ENCODE data around the gene MT1X.
A peak's percentile ranks its signal among the peaks of the same experiment; 100 is the strongest.
"Not testable (repeated sequence)": the region's sequence is repeated elsewhere in the genome, so short reads cannot be mapped to it uniquely, and the experiment has no call there.

Gene MT1X

GRCh38 chr16:56652600-56652999, 29.7 kb upstream of the MT1X start:
- TF ChIP-seq, protein P1, sequence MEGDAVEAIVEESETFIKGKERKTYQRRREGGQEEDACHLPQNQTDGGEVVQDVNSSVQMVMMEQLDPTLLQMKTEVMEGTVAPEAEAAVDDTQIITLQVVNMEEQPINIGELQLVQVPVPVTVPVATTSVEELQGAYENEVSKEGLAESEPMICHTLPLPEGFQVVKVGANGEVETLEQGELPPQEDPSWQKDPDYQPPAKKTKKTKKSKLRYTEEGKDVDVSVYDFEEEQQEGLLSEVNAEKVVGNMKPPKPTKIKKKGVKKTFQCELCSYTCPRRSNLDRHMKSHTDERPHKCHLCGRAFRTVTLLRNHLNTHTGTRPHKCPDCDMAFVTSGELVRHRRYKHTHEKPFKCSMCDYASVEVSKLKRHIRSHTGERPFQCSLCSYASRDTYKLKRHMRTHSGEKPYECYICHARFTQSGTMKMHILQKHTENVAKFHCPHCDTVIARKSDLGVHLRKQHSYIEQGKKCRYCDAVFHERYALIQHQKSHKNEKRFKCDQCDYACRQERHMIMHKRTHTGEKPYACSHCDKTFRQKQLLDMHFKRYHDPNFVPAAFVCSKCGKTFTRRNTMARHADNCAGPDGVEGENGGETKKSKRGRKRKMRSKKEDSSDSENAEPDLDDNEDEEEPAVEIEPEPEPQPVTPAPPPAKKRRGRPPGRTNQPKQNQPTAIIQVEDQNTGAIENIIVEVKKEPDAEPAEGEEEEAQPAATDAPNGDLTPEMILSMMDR (conservative IDR thresholded peaks at IDR 0.05; ENCODE audit: control insufficient read depth, insufficient read depth, low read depth, low read length) = no peak
- H3K4me3 ChIP-seq (ENCODE audit: control insufficient read depth, low read depth, low read length) = no peak overlapping the region
- DNase-seq (ENCODE audit: low read depth) = no peak

DNA sequence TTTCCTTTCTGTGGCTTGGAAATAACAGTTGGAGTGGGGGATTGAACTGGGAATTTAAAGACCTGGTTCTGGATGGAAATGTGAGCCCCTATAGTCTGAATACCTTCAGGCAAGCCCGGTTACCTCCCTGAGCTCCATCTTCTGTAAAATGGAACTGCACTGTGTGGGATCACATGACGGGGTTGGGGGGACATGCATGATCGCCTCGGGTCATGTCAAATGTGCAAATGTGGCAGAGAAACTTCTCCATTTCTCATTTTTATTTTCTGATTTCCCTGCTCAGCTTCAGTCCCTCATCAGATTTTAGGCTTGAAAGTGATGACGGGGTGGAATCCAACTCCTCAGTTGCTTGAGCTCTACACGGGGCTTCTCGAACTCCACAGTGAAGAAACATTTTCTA, 29.1 kb upstream of the MT1X start:
- TF ChIP-seq, protein P1 (conservative IDR thresholded peaks at IDR 0.05; ENCODE audit: control insufficient read depth, insufficient read depth, low read depth, low read length) = no peak
- no peak overlapping the region for H3K4me3 ChIP-seq (ENCODE audit: control insufficient read depth, low read depth, low read length)
- no peak for DNase-seq (ENCODE audit: low read depth)

- TF ChIP-seq, protein P1 (conservative IDR thresholded peaks at IDR 0.05; ENCODE audit: control insufficient read depth, insufficient read depth, low read depth, low read length) = no peak
- peak; percentile 45 for DNase-seq (ENCODE audit: low read depth)
Measured at GRCh38 chr16:56657555-56658326, 24.5 kb upstream of the MT1X start, which contains the start of gene MT1F. Gene MT1F, plus strand, starts transcription at chr16:56657959. Its CDS starts 100 bp downstream, at chr16:56658059.

DNA sequence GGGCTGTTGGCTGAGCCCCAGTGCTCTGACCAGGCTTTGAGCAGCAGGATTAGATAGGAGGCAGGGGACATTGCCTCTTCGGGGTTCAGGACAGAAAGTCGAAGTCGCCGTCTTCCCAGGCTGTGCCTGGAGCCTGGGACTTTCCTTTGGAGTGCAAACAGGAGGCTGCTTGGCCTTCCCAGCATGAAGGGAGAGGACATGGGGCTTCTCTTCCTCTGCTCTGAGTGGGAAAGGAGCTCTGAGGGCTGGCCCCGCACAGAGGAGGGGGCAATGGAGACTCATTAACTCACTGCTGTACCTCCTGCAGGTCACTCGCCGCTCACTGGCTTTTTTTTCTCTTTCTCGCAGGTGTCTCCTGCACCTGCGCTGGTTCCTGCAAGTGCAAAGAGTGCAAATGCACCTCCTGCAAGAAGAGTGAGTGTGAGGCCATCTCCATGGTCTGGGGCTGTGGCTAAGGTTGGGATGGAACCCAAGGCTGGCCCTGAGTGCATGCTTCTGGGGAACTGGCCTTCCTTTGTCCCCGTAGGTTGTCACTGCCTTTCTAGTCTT, 23.9 kb upstream of the MT1X start:
- no peak for DNase-seq (ENCODE audit: low read depth)
- TF ChIP-seq, protein P1 (conservative IDR thresholded peaks at IDR 0.05; ENCODE audit: control insufficient read depth, insufficient read depth, low read depth, low read length) = no peak
- H3K4me3 ChIP-seq (ENCODE audit: control insufficient read depth, low read depth, low read length) = no peak overlapping the region

More at GRCh38 chr16:56657555-56658326, 24.5 kb upstream of the MT1X start, which contains the start of gene MT1F:
- peak within 1 kb of the TSS; percentile 30 for H3K4me3 ChIP-seq (ENCODE audit: control insufficient read depth, low read depth, low read length)

DNA sequence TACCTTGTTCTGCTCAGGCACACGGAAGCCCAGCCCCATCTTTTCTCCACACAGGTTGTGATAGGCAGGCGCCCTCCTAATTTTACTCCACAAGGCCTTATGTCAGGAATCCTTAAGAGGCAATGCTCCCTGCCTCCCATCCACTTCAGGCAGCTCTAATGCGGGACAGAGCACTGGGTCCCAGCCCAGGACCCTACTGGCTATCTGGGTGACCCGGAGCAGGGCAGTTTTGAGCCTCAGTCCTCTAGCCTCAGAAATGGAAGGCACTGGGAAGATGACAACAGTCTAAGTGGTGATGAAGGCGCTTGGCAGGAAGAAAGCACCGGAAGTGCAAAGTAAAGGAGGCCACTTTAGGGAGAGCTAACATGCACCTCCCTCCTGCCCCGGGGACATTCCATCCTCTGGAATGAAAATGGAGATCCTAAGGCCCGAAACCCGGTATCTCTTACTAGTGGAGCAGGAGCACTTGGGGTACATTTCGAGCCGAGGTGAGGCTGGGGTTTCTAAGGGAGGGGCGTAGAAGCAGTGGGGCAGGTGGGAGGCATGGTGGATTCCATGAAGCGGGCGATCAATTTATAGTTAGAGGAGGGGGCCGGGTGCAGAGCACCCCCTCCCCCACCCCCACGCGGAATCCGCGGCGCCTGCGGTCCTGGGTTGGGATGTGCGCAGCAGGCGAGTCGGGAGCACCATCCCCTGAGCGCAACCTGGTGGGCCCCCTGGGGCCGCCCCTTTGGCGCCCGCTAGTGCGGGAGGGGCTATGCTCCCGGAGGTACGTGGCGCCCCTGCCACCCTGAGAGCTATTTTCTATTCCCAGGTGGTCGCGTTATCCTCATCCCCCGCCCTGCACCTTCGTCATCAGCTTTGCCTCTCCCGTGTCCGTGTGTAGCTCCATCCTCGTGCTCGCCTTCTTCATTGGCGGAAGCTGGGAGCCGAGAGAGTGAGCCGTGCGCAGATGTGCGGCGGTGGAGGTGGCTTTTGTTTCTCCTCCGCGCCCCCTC, 19.6 kb upstream of the MT1X start:
- H3K4me3 ChIP-seq (ENCODE audit: control insufficient read depth, low read depth, low read length) = no peak overlapping the region
- DNase-seq (ENCODE audit: low read depth) = no peak
- TF ChIP-seq, protein P1 (conservative IDR thresholded peaks at IDR 0.05; ENCODE audit: control insufficient read depth, insufficient read depth, low read depth, low read length) = no peak

DNA sequence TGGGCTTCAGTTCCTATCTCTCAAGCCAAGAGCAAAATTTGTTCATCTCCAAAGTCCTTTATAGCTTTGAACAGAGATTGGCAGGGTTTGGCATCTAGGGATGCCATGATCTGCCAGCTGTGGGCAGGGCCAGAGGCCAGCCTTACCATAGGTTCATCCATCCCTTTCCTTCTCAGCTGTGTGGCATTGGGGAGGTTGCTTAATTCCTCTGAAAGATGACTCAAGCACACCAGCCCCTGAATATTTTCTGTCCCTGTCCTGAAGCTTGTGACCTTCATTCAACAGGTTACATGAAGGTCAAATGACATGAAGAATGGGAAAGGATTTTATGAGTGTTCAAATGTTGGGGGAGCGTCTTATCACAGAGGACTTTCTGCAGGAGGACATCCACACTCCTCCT, 17.8 kb upstream of the MT1X start:
- no peak for DNase-seq (ENCODE audit: low read depth)
- TF ChIP-seq, protein P1 (conservative IDR thresholded peaks at IDR 0.05; ENCODE audit: control insufficient read depth, insufficient read depth, low read depth, low read length) = no peak
- no peak overlapping the region for H3K4me3 ChIP-seq (ENCODE audit: control insufficient read depth, low read depth, low read length)

DNA sequence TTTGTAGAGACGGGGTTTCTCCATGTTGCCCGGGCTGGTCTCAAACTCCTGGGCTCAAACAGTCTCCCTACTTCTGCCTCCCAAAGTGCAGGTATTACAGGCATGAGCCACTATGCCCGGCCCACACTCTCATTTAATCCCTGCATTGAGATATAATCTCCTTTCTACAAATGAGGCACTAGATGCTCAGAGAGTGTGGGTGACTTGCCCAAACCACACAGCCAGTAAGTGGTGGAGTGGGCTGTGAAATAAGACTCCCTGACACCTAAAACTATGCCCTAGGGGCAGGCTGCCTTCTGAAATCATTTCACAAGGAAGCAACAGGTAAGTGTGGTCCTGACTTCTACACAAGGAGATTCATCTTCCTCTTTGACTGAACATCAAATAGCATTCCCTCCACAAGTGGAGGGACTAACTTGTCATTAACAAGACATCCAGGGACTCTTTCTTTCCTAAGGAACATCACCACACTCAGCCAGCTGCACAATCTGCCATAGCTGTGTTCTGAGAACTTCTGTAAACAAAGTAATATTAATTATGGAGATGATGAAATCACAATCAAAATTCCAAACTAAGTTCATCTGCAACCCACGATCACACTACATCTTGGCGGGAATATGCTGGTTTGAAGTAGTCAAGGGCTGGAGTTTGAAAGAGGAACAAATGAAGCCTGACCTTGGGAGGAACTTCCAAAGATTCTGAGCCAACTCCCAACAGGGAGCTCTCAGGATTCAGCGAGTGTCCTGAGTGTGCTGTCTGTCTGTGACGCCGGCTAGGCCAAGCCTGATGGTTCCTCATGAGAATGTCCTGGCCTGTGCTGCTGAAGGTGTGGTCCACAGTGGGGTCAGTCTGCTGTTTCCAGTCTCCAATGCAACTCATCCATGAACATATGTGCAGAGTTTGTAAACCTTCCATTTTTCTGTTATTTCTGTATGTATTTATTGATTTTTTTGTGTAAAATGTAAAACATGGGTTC, 16.7 kb upstream of the MT1X start:
- H3K4me3 ChIP-seq (ENCODE audit: control insufficient read depth, low read depth, low read length); DNase-seq (ENCODE audit: low read depth): not testable (repeated sequence)
